Epithelial cell of prostate (primary cell): ENCODE results near the gene DDRGK1.

Experiments used
- DNase-seq: peaks from one replicate; pipeline ENCODE4 v3.0.0-alpha.2; 2011; ENCODE audit warnings: low read depth, low spot score
- H3K27ac ChIP-seq: fragments of 450-650 bp; 2 replicates; pipeline ENCODE4 v1.5.1; 2017; ENCODE audit warnings: mild to moderate bottlenecking

DDRGK1 gene

GRCh38 chr20:3146732-3147341, 57.6 kb downstream of the DDRGK1 start:
- no peak overlapping the region for H3K27ac ChIP-seq
- DNase-seq: no peak

- DNase-seq: no peak
- no peak overlapping the region for H3K27ac ChIP-seq
Observed at GRCh38 chr20:3141757-3142156, 62.7 kb downstream of the DDRGK1 start.
